Ascending aorta (tissue), 2 donors: ENCODE data around the gene CUEDC2. TPM values are rescaled to one million over a fixed set of nuclear protein-coding genes. Genes with fewer than 3 reads are reported as not detected.

ENCODE experiments used
- DNase-seq, 2 donors: peaks; one replicate each; pipeline ENCODE4 v3.0.0-alpha.2; 2019; ENCODE audit warnings: low spot score in 2 of 2
- H3K27ac ChIP-seq, 2 donors: fragments of 200-600 bp; sonication (generic); one replicate each; pipeline ENCODE4 v1.5.1; 2016 to 2017; ENCODE audit warnings: mild to moderate bottlenecking in 1 of 2
- H3K27me3 ChIP-seq: fragments of 200-600 bp; sonication (generic); one replicate; pipeline ENCODE4 v1.5.1; 2017
- H3K36me3 ChIP-seq, 2 donors: fragments of 200-600 bp; sonication (generic); one replicate each; pipeline ENCODE4 v1.5.1; 2016
- H3K4me1 ChIP-seq, 2 donors: fragments of 200-600 bp; sonication (generic); one replicate each; pipeline ENCODE4 v1.5.1; 2016 to 2017; ENCODE audit warnings: mild to moderate bottlenecking in 1 of 2
- H3K4me3 ChIP-seq, 2 donors: fragments of 200-600 bp; sonication (generic); one replicate each; pipeline ENCODE4 v1.5.1; 2016 to 2017; ENCODE audit warnings: mild to moderate bottlenecking in 1 of 2
- H3K9me3 ChIP-seq, 2 donors: fragments of 200-600 bp; sonication (generic); one replicate each; pipeline ENCODE4 v1.5.1; 2016
- intact Hi-C: fragments of 100-400 bp; cut with DNase I; formaldehyde crosslinking; loops from one replicate; pipeline ENCODE4 v1.15.1; 2023
- total RNA-seq: library from RNA; depleted of rRNA; stranded (reverse); fragments of >200 nt; gene quantifications from one replicate; pipeline ENCODE4 v1.1.0, GENCODE V29; 2016
- TF ChIP-seq, protein P1 (sequence below), 3 experiments: fragments of 200-600 bp in 2 of 3; fragments of 450-650 bp in 1 of 3; sonication (generic) in 2 of 3; IDR thresholded peaks; one replicate each; pipeline ENCODE4 v1.5.1; 2016 to 2019; ENCODE audit warnings: antibody characterized with exemption in 3 of 3, mild to moderate bottlenecking in 1 of 3, moderate library complexity in 1 of 3

CUEDC2 gene
- total RNA-seq, 1 donor from 2014 or later: 45.1 TPM

DNA sequence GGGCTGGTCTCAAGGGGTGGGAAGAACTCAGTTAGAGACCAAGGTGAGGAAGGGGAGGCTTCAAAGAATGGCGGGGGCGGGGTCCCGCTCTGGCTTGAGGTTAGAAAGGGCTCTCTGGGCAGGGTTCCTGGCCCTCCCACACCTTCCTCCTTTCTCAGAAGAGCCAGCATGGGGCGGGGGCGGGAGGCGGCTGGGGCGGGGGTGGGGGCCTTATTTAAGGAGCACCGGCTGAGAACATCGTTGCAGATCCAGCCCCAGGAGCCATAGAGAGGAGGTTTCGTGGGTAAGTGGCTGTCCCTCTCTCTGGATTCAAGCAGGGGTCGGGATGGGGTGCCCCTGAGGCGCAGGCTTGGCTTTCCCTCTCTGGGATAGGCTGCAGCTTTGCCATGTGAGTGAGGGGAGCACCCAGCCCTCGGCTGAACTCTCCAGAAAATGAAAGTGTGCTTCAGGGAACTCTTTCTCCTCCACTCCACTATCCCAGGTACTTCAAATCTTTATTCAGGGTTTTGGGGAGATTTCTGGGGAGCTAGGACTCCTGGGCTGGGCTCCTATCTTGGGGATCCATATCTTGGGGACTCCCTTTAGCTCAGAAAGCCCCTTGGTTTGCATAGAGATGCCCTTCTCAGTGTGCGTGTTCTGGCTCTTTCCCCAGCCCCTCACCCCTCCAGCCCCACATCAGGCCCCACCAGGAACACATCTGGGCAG is 3.3 kb upstream of the CUEDC2 start:
- intact Hi-C loops: no loop called here
- Histone ChIP-seq H3K27me3 (no peaks in the 10 kb centered on the region), H3K9me3 (no peaks in the 10 kb centered on the region), H3K27ac (peak overlapping the region in 1 of 2 donors; percentile 2), H3K36me3 (no peaks in the 10 kb centered on the region), H3K4me1 (peaks cover 8 to 14% of the 10 kb centered on the region in 2 donors), H3K4me3 (peak overlapping the region; percentile 23 to 52)
- TF ChIP-seq, protein P1, sequence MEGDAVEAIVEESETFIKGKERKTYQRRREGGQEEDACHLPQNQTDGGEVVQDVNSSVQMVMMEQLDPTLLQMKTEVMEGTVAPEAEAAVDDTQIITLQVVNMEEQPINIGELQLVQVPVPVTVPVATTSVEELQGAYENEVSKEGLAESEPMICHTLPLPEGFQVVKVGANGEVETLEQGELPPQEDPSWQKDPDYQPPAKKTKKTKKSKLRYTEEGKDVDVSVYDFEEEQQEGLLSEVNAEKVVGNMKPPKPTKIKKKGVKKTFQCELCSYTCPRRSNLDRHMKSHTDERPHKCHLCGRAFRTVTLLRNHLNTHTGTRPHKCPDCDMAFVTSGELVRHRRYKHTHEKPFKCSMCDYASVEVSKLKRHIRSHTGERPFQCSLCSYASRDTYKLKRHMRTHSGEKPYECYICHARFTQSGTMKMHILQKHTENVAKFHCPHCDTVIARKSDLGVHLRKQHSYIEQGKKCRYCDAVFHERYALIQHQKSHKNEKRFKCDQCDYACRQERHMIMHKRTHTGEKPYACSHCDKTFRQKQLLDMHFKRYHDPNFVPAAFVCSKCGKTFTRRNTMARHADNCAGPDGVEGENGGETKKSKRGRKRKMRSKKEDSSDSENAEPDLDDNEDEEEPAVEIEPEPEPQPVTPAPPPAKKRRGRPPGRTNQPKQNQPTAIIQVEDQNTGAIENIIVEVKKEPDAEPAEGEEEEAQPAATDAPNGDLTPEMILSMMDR (IDR thresholded peaks at IDR 0.05): no peak
- DNase-seq: no peak

- intact Hi-C loops: no loop called here
- Histone ChIP-seq H3K4me3 (peak overlapping the region in 1 of 2 donors; percentile 52), H3K36me3 (no peaks in the 10 kb centered on the region), H3K27ac (peak overlapping the region in 1 of 2 donors; percentile 2), H3K9me3 (no peaks in the 10 kb centered on the region), H3K27me3 (no peaks in the 10 kb centered on the region), H3K4me1 (peaks cover 8 to 14% of the 10 kb centered on the region in 2 donors)
- no peak for DNase-seq
- TF ChIP-seq, protein P1 (IDR thresholded peaks at IDR 0.05): no peak
Observed at GRCh38 chr10:102435133-102435497, 2.7 kb upstream of the CUEDC2 start.

- Histone ChIP-seq H3K4me3 (no peak overlapping the region), H3K27ac (no peak overlapping the region), H3K4me1 (peaks cover 8 to 14% of the 10 kb centered on the region in 2 donors), H3K27me3 (no peaks in the 10 kb centered on the region), H3K9me3 (no peaks in the 10 kb centered on the region), H3K36me3 (no peaks in the 10 kb centered on the region)
- intact Hi-C loops: no loop called here
- DNase-seq: no peak
- TF ChIP-seq, protein P1 (IDR thresholded peaks at IDR 0.05): no peak
Observed at GRCh38 chr10:102434394-102435132, 2.2 kb upstream of the CUEDC2 start.

DNA sequence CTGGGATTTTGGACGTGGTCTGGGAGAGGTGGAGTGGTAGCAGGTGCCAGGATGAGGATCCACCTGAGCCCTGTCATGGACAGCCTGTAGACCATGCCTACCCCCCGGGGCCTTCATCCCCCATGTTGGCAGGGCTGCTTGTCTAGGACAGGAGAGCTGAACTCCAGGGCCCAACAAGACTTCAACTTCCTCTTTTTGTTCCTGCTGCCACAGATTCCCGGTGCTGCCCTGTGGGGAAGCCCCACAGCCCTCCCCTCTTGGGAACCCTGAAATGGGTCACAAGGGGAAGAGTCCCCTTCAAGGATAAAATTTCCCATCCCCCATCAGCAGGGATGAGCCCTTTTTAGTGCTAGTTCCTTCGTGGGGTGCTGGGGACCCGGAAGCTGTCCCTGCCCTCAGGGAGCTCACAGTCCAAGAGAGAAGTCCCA is 1.3 kb upstream of the CUEDC2 start:
- no peaks in the 10 kb centered on the region for H3K27me3 ChIP-seq
- no peak overlapping the region for H3K4me3 ChIP-seq
- no peaks in the 10 kb centered on the region for H3K36me3 ChIP-seq
- intact Hi-C loops: no loop called here
- no peak for DNase-seq
- H3K4me1 ChIP-seq: peaks cover 8 to 14% of the 10 kb centered on the region in 2 donors
- no peak overlapping the region for H3K27ac ChIP-seq
- TF ChIP-seq, protein P1 (IDR thresholded peaks at IDR 0.05): no peak
- H3K9me3 ChIP-seq: no peaks in the 10 kb centered on the region

DNA sequence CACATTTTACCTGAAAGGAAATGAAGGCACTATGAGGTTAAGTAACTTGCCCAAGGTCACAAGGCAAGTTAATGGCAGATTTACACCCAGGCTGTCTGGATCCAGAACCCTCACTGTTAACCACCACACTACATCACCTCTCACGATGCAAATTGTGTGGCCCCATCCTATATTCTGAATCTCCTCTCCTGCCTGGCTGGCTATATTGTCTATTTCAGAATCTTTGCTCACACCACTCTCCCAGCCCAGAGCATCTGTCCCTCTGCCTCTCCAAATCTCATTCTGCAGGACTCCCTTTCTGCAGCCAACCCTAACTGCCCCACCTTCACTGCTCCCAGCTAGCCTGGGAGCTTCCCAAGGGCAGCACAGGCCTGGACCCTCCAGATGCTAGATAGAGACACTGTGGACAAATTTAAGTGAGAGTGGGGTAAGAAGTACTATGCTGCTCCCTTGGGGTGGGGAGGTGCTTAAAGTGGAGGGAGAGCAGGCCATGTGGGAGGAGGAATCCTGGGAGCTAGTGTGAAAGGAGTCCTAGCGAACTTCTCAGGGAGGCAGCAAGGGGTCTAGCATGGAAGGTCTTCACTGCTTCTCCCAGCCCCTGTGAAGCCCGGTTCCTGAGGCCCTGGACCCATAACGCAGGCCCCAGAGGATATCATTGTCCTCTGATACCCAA is 786 bp downstream of the CUEDC2 start:
- no peaks in the 10 kb centered on the region for H3K9me3 ChIP-seq
- H3K4me3 ChIP-seq: peak overlapping the region; percentile 92 to 98
- H3K36me3 ChIP-seq: no peaks in the 10 kb centered on the region
- TF ChIP-seq, protein P1 (IDR thresholded peaks at IDR 0.05): no peak
- H3K27ac ChIP-seq: peak overlapping the region; percentile 79
- peaks cover 8 to 14% of the 10 kb centered on the region in 2 donors for H3K4me1 ChIP-seq
- intact Hi-C loops: loop anchor here (1.0 kb wide), 4 partner anchors 10 to 279 kb away; partner anchors contain the start of genes ACTR1A and NOLC1
- DNase-seq: no peak
- H3K27me3 ChIP-seq: no peaks in the 10 kb centered on the region
